ENCODE data around the gene MAGEA8.

DNA sequence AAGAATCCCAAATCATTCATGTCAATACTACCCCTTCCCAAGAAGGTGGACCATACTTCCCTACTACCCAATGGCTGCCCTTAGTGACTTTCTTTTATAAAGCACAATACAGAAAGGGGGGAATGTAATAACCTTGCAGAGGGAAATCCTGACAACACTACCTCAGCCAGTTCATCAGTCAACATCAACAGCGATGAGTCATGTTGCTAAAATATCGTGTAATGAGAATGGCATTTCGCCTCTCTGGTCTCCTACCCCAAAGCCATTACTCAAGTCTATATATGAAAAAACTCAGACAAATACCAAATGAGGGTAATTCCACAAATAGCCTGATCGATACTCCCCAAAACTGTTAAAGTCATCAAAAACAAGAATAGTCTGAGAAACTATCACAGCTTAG is 3.3 kb upstream of the MAGEA8 start:
- TF ChIP-seq, protein P1, sequence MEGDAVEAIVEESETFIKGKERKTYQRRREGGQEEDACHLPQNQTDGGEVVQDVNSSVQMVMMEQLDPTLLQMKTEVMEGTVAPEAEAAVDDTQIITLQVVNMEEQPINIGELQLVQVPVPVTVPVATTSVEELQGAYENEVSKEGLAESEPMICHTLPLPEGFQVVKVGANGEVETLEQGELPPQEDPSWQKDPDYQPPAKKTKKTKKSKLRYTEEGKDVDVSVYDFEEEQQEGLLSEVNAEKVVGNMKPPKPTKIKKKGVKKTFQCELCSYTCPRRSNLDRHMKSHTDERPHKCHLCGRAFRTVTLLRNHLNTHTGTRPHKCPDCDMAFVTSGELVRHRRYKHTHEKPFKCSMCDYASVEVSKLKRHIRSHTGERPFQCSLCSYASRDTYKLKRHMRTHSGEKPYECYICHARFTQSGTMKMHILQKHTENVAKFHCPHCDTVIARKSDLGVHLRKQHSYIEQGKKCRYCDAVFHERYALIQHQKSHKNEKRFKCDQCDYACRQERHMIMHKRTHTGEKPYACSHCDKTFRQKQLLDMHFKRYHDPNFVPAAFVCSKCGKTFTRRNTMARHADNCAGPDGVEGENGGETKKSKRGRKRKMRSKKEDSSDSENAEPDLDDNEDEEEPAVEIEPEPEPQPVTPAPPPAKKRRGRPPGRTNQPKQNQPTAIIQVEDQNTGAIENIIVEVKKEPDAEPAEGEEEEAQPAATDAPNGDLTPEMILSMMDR (IDR thresholded peaks at IDR 0.05; ENCODE audit: low read length): no peak
- TF ChIP-seq EZH2 (IDR thresholded peaks at IDR 0.05; ENCODE audit: borderline replicate concordance, low read length): no peak

All from OCI-LY1 (cell line).